GM18508 (cell line): ENCODE results near the gene TMEM232.
"Not testable (repeated sequence)": the region's sequence is repeated elsewhere in the genome, so short reads cannot be mapped to it uniquely, and the experiment has no call there.

Experiments used
- ATAC-seq: cut with Tn5 transposase; IDR thresholded peaks from one replicate; pipeline ENCODE4 v1.9.1; 2021; ENCODE audit warnings: moderate number of reproducible peaks; ENCODE audit not compliant: insufficient read depth, unreplicated experiment

TMEM232 gene

GRCh38 chr5:110726249-110727024 lies at the start of gene TMEM232:
TSS of gene TMEM232 (minus strand) at chr5:110726671. CDS start at chr5:110667352, 59,319 bp downstream.
- peak; percentile 100 for ATAC-seq

- no peak for ATAC-seq
Observed at GRCh38 chr5:110770286-110770685, 43.8 kb upstream of the TMEM232 start.

- no peak for ATAC-seq
Observed at GRCh38 chr5:110769000-110769681, 42.7 kb upstream of the TMEM232 start.

- no peak for ATAC-seq
Observed at GRCh38 chr5:110768138-110768860, 41.8 kb upstream of the TMEM232 start.

- ATAC-seq: no peak
Observed at GRCh38 chr5:110760158-110760557, 33.7 kb upstream of the TMEM232 start.

- no peak for ATAC-seq
Observed at GRCh38 chr5:110757118-110757729, 30.8 kb upstream of the TMEM232 start.

DNA sequence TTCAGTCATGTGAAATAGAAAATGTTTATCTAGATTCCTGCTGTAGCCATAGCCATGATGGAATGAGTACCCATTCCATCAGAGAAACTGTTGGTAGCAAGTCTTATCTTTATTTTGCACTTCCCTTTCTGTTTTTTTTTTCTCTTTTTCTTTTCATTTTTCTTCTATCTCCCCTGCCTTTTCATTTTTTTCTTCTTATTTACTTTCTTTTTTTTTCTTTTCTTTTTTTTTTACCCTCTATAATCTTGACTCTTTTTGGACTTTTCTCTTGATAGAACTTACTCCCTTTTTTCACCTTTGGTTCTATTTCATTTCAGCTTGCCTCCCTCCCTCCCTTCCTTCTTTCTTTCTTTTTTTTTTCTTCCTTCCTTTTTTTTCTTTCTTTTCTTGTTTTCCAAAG lies 27.7 kb upstream of the TMEM232 start:
- no peak for ATAC-seq

GRCh38 chr5:110753600-110753999 lies 27.1 kb upstream of the TMEM232 start:
- ATAC-seq: no peak

- ATAC-seq: no peak
Observed at GRCh38 chr5:110752953-110753352, 26.5 kb upstream of the TMEM232 start.

DNA sequence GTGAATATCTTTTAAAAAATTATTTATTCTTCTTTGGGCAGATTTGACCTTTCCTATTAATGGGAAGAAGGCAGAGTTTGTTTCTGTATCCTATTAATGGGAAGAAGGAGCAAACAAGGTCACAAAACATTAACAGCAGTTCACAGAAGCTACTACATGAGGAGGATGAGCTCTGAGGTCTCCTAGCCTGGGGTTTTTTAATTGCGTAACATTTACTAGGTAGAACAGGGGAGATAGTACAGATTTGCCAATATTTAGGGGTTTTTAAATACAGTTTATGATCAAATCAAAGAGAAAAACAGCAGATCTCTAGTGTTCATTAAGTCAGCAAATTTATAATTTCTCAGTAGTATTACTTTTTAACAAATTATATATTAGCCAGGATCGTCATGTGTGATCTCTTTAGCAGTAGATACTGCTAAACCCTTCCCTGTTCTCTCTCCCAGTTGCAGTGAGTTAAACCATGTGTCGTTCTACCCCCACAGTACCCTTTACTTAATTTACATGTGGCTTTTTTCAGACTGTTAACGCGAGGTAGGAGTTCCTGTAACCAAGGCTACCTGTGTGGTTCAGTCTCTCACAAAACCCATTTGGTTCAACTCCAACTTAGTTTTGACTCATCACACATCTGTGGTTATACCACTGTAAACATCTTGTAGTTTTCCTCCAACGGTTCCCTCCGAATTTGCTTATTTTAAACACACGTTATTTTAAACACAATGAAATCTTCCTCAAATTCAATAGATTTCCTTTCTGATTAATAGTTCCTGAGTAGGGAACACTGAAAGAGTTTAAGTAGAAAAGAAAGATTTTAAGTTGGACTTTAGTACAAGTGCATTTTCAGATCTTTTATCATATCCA lies 25.7 kb upstream of the TMEM232 start:
- peak; percentile 97 for ATAC-seq

GRCh38 chr5:110738812-110739651 lies 12.6 kb upstream of the TMEM232 start, which contains the start of gene SLC25A46:
TSS of gene SLC25A46 (plus strand) at chr5:110739007. CDS start at chr5:110739120, 113 bp downstream.
- peak; percentile 96 for ATAC-seq

DNA sequence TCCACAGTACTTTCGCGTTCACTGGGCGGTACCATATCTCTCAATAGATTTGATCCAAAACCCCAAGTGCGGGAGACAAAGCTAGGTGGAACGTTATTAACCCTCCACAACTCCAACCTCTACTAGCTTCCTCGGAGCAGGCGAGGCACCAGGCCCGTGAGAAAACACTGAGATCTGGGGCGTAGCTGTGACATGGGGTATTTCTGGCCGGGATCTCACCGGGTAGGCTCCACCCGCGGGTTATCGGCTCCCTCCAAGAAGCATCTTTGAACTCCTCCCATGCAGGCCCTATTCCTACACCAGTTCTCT lies 12.0 kb upstream of the TMEM232 start:
- peak; percentile 46 for ATAC-seq

DNA sequence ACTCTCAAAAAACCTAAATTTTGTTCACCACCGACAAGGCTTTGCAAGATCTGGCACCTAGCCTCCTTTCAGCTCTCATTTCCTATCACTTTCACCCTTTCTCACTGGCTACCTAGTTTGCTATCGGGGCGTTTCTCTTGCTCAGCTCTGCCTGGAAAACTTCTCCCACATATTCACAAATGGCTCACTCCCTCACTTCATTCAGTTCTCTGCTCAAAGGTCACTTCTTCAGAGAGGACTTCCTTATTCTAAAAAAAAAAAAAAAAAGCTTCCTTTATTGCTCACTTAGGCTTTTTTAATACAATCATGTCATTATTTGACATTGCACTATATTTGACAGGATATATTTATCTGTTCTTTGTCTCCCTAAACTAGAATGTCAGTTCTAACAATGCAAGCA lies 10.3 kb upstream of the TMEM232 start:
- no peak for ATAC-seq

GRCh38 chr5:110735556-110735955 lies 9.1 kb upstream of the TMEM232 start:
- no peak for ATAC-seq

- ATAC-seq: no peak
Observed at GRCh38 chr5:110734101-110734500, 7.6 kb upstream of the TMEM232 start.

DNA sequence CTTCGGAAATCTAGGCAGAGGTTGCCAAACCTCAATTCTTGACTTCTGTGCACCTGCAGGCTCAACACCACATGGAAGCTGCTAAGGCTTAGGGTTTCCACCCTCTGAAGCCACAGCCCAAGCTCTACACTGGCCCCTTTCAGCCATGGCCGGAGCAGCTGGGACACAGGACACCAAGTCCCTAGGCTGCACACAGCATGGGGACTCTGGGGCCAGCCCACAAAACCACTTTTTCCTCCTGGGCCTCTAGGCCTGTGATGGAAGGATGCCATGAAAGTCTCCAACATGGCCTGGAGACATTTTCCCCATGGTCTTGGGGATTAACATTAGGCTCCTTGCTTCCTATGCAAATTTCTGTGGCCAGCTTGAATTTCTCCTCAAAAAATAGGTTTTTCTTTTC lies 5.0 kb upstream of the TMEM232 start:
- not testable (repeated sequence) for ATAC-seq

- ATAC-seq: no peak
Observed at GRCh38 chr5:110727025-110727314, 499 bp upstream of the TMEM232 start.

DNA sequence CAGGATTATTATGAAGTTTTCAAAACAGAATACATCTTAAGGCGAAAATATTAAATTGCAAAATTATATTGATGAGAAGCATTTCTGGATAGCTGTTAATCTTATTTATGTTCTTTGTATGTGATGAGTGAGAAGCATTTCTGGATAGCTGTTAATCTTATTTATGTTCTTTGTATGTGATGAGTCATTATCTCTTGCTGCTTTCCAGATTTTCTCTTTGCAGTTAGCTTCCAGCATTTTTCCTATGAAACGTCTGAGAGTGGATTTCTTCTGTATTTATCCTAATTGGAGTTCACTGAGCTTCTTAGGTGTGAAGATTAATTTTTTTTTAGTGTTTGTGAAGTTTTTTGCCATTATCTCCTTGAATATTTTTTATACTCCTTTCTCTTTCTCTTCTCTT lies 8.2 kb downstream of the TMEM232 start:
- ATAC-seq: no peak
